GM21447 (cell line): Measurements from ENCODE around the gene SIRPB2.

ENCODE experiments used
- ATAC-seq: cut with Tn5 transposase; IDR thresholded peaks from one replicate; pipeline ENCODE4 v1.9.1; 2021; ENCODE audit not compliant: unreplicated experiment

Gene SIRPB2

GRCh38 chr20:1491281-1491840, at the start of gene SIRPB2:
Gene SIRPB2 (minus strand): TSS chr20:1491420. CDS start chr20:1491359, 61 bp downstream.
- ATAC-seq, result no peak

GRCh38 chr20:1539816-1540419, 48.7 kb upstream of the SIRPB2 start:
- ATAC-seq, result no peak

GRCh38 chr20:1538655-1539054, 47.4 kb upstream of the SIRPB2 start:
- no peak for ATAC-seq

- ATAC-seq, result no peak
Observed at GRCh38 chr20:1537731-1538058, 46.5 kb upstream of the SIRPB2 start.

- no peak for ATAC-seq
Observed at GRCh38 chr20:1536893-1537730, 45.9 kb upstream of the SIRPB2 start.

- peak; percentile 93 for ATAC-seq
Observed at GRCh38 chr20:1535420-1536175, 44.4 kb upstream of the SIRPB2 start.

- ATAC-seq, result no peak
Observed at GRCh38 chr20:1534526-1534925, 43.3 kb upstream of the SIRPB2 start.

GRCh38 chr20:1533059-1533458, 41.8 kb upstream of the SIRPB2 start:
- no peak for ATAC-seq

GRCh38 chr20:1528811-1529210, 37.6 kb upstream of the SIRPB2 start:
- no peak for ATAC-seq

- ATAC-seq, result no peak
Observed at GRCh38 chr20:1527923-1528322, 36.7 kb upstream of the SIRPB2 start.

- no peak for ATAC-seq
Observed at GRCh38 chr20:1526896-1527295, 35.7 kb upstream of the SIRPB2 start.

GRCh38 chr20:1526310-1526709, 35.1 kb upstream of the SIRPB2 start:
- no peak for ATAC-seq

- no peak for ATAC-seq
Observed at GRCh38 chr20:1524004-1524403, 32.8 kb upstream of the SIRPB2 start.

- ATAC-seq, result no peak
Observed at GRCh38 chr20:1517010-1517409, 25.8 kb upstream of the SIRPB2 start.

- no peak for ATAC-seq
Observed at GRCh38 chr20:1513801-1514200, 22.6 kb upstream of the SIRPB2 start.

GRCh38 chr20:1509237-1509636, 18.0 kb upstream of the SIRPB2 start:
- ATAC-seq, result no peak

GRCh38 chr20:1508574-1508973, 17.4 kb upstream of the SIRPB2 start:
- ATAC-seq, result no peak

- ATAC-seq, result no peak
Observed at GRCh38 chr20:1507276-1507675, 16.1 kb upstream of the SIRPB2 start.

- no peak for ATAC-seq
Observed at GRCh38 chr20:1505871-1506270, 14.7 kb upstream of the SIRPB2 start.

GRCh38 chr20:1505361-1505760, 14.1 kb upstream of the SIRPB2 start:
- no peak for ATAC-seq

GRCh38 chr20:1503564-1504227, 12.5 kb upstream of the SIRPB2 start:
- ATAC-seq, result peak; percentile 98
